ENCODE data around the gene TCF4. TPM values are rescaled to one million over a fixed set of nuclear protein-coding genes. Genes with fewer than 3 reads are reported as not detected.

TCF4 gene
- total and polyA plus RNA-seq, 2 of the 13 experiments (the other 11 are each of a cell fraction or from before 2014, with no cell fraction given): not detected

DNA sequence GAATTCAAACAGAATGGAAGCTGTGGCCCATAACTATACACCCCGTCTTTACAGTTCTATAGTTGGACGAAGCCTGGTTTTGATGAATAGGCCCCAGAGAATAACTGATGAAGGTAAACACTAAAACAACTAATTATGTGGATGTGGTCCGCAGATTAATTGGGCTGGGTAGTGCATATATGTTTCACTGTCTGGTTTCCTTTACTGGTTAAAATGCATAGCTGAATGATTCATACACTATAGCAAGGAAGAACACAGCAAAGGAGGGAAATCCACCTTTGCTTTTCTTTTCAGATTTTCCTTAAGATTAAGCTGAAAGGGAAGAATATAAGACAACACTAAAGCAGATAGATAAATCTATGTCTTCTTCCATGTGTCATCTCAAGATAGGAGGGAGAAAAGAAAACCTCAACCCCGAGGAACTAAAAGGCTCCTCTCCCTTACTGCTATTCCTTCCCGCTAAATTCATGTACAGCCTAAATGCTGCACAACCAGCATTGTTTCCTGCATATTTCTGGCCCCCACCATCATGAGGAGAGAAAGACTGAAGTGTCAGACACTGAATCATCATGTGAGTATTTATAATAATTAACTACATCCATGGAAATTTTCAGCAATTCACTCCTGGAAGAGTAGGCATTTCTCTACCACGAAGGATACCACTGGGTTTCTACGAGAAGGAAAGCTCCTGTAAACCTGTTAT lies 331.6 kb downstream of the TCF4 start (continued):
- TF ChIP-seq PCBP2 (optimal IDR thresholded peaks at IDR 0.05; ENCODE audit: low read depth, low read length, poor library complexity, severe bottlenecking): no peak
- TF ChIP-seq, protein P1, sequence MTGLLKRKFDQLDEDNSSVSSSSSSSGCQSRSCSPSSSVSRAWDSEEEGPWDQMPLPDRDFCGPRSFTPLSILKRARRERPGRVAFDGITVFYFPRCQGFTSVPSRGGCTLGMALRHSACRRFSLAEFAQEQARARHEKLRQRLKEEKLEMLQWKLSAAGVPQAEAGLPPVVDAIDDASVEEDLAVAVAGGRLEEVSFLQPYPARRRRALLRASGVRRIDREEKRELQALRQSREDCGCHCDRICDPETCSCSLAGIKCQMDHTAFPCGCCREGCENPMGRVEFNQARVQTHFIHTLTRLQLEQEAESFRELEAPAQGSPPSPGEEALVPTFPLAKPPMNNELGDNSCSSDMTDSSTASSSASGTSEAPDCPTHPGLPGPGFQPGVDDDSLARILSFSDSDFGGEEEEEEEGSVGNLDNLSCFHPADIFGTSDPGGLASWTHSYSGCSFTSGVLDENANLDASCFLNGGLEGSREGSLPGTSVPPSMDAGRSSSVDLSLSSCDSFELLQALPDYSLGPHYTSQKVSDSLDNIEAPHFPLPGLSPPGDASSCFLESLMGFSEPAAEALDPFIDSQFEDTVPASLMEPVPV (CRISPR knock-in tag; IDR thresholded peaks at IDR 0.05): no peak
- no peak for TF ChIP-seq DNMT1 (CRISPR knock-in tag; IDR thresholded peaks at IDR 0.05)
- no peak for TF ChIP-seq GATAD2A (CRISPR knock-in tag; IDR thresholded peaks at IDR 0.05)
- no peak for TF ChIP-seq KLF13 (CRISPR knock-in tag; IDR thresholded peaks at IDR 0.05)
- TF ChIP-seq, protein P2, sequence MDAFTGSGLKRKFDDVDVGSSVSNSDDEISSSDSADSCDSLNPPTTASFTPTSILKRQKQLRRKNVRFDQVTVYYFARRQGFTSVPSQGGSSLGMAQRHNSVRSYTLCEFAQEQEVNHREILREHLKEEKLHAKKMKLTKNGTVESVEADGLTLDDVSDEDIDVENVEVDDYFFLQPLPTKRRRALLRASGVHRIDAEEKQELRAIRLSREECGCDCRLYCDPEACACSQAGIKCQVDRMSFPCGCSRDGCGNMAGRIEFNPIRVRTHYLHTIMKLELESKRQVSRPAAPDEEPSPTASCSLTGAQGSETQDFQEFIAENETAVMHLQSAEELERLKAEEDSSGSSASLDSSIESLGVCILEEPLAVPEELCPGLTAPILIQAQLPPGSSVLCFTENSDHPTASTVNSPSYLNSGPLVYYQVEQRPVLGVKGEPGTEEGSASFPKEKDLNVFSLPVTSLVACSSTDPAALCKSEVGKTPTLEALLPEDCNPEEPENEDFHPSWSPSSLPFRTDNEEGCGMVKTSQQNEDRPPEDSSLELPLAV (CRISPR knock-in tag; conservative IDR thresholded peaks at IDR 0.05; ENCODE audit: low read depth): no peak
- no peak for TF ChIP-seq KAT7 (CRISPR knock-in tag; IDR thresholded peaks at IDR 0.05; ENCODE audit: borderline replicate concordance)

DNA sequence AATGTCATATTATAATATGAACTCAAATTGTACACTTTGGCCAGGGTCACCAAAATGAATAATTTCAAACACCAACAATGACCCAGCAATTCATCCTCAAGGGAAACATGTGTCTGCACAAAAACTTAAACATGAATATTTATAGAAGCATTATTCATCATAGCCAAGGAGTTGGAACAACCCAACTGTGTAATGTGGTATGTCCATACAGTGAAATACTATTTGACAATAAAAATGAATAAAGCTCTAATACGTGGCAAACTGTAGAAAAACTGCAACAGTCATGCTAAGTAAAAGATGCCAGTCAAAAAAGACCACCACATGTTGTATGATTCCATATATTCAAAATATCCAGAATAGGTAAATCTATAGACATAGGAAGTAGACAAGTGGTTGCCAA lies 334.2 kb downstream of the TCF4 start:
- BruUV-seq (replicated peaks): no TSS peak

More for the DNA sequence above, 334.2 kb downstream of the TCF4 start:
- Histone ChIP-seq H4K20me1 (ENCODE audit: insufficient read depth, low read length) (no peaks in the 10 kb centered on the region), H3K27ac (ENCODE audit: extremely low read length, insufficient read depth, low read length) (no peak overlapping the region), H3K9me3 (ENCODE audit: low read length) (no peaks in the 10 kb centered on the region), H2AFZ (ENCODE audit: low read length) (no peak overlapping the region), H3K4me2 (ENCODE audit: low read depth, low read length) (no peak overlapping the region), H3K36me3 (replicated peaks in 1 of 2; ENCODE audit: control insufficient read depth in 1 of 2, insufficient read depth in 2 of 2, low read length in 2 of 2) (no peaks in the 10 kb centered on the region), H3K27me3 (ENCODE audit: control insufficient read depth in 1 of 2, insufficient read depth in 2 of 2, low read length in 2 of 2) (peaks cover 0 to 2% of the 10 kb centered on the region in 2 experiments; a peak in 1 of 5 replicates), H3K9ac (ENCODE audit: insufficient read depth, low read depth, low read length) (no peak overlapping the region), H3K79me2 (ENCODE audit: insufficient read depth, low read length) (no peaks in the 10 kb centered on the region), H3K4me1 (ENCODE audit: insufficient read depth, low read length) (no peaks in the 10 kb centered on the region), H3K4me3 (replicated peaks in 1 of 3; ENCODE audit: insufficient read depth in 1 of 3, low read depth in 2 of 3, low read length in 3 of 3) (no peak overlapping the region)
- WGBS (ENCODE audit: low lambda C conversion rate): 0% methylated on average over 1 of the region's 1 CpG
- ChIA-PET POLR2A (no interaction called here), CTCF (ENCODE audit: low intra/inter-chr PET ratio, low total read pairs) (no interaction called here)
- in situ Hi-C loops (cut with HindIII; ENCODE audit: extremely low pct_ligation_motif_present, low pct_unique_long_range_greater_than_20kb): no loop called here
- TF ChIP-seq ZNF33A (CRISPR knock-in tag; IDR thresholded peaks at IDR 0.05; ENCODE audit: borderline replicate concordance) (no peak), MEF2D (CRISPR knock-in tag; IDR thresholded peaks at IDR 0.05) (no peak), MAFK (conservative IDR thresholded peaks at IDR 0.05 in 1 of 2, IDR thresholded peaks at IDR 0.05 in 1 of 2; ENCODE audit: low read length in 2 of 2) (no peak), ETV6 (CRISPR knock-in tag; conservative IDR thresholded peaks at IDR 0.05) (no peak), ZKSCAN8 (CRISPR knock-in tag; IDR thresholded peaks at IDR 0.05; ENCODE audit: borderline replicate concordance) (no peak), ZNF570 (CRISPR knock-in tag; IDR thresholded peaks at IDR 0.05; ENCODE audit: borderline replicate concordance) (no peak)
- TF ChIP-seq, protein P3, sequence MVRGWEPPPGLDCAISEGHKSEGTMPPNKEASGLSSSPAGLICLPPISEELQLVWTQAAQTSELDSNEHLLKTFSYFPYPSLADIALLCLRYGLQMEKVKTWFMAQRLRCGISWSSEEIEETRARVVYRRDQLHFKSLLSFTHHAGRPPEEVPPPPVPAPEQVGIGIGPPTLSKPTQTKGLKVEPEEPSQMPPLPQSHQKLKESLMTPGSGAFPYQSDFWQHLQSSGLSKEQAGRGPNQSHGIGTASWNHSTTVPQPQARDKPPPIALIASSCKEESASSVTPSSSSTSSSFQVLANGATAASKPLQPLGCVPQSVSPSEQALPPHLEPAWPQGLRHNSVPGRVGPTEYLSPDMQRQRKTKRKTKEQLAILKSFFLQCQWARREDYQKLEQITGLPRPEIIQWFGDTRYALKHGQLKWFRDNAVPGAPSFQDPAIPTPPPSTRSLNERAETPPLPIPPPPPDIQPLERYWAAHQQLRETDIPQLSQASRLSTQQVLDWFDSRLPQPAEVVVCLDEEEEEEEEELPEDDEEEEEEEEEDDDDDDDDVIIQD (CRISPR knock-in tag; IDR thresholded peaks at IDR 0.05; ENCODE audit: low read depth): no peak
- intact Hi-C loops (cut with micrococcal nuclease; ENCODE audit: unreplicated experiment): no loop called here
- FAIRE-seq (no peak), DNase-seq (ENCODE audit: low spot score) (no peak), ATAC-seq (no peak)

All from HepG2 (cell line).